HG03097 (cell line): ENCODE data around the gene ROCK2.
"Not testable (repeated sequence)": the region's sequence is repeated elsewhere in the genome, so short reads cannot be mapped to it uniquely, and the experiment has no call there.

Source experiments
- ATAC-seq: cut with Tn5 transposase; IDR thresholded peaks from one replicate; pipeline ENCODE4 v1.9.1; 2021; ENCODE audit not compliant: unreplicated experiment, low FRiP score

The ROCK2 gene

DNA sequence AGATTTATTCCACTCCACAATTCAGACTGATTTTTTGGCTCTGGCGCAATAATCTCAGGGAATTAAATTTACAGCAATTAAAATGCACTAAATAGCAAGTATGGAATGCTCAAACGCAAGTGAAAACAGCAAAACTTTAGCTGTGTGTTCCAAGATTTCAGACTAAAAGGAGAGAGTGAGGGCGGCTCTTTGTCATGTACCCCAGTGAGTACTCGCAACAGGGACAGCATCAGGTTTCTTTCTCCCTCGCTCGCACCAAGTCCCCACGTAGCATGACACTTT lies 1.1 kb downstream of the ROCK2 start:
- ATAC-seq, result no peak

- ATAC-seq, result no peak
Measured at GRCh38 chr2:11342551-11343367, 1.7 kb downstream of the ROCK2 start.

DNA sequence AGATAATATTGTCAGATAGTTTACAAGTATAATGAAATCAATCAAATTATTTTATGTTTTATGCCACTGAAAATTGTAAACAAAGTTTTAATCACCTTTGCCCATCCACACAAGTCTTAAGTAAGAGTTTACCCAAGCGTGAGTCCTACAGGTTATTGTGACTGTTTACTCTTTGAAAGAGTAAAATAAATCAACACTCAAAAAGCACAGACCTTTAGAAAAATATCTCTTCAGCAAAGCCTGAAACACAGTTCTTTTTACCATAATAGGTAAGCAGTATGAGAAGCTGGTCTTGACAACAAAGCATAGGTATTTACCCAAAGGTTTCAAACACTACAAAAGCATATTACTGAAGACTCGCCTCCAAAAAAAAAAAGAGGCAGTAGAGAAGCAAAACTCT lies 3.7 kb downstream of the ROCK2 start:
- no peak for ATAC-seq

GRCh38 chr2:11339508-11340083 lies 4.8 kb downstream of the ROCK2 start:
- no peak for ATAC-seq

- ATAC-seq, result no peak
Measured at GRCh38 chr2:11338580-11338979, 5.9 kb downstream of the ROCK2 start.

DNA sequence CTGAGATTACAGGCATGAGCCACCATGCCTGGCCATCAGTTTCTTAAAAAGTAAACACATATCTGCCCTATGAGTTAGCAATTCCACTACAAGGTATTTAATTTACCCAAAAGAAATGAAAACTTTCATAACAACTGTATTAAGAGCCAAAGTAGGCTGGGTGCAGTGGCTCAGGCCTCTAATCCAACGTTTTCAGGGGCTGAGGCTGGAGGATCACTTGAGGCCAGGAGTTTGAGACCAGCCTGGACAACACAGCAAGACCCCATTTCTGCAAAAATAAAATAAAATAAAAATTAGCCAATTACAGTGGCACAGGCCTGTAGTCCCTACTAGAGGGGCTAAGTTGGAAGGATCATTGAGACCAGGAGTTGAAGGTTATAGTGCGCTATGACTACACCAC lies 6.5 kb downstream of the ROCK2 start:
- no peak for ATAC-seq

DNA sequence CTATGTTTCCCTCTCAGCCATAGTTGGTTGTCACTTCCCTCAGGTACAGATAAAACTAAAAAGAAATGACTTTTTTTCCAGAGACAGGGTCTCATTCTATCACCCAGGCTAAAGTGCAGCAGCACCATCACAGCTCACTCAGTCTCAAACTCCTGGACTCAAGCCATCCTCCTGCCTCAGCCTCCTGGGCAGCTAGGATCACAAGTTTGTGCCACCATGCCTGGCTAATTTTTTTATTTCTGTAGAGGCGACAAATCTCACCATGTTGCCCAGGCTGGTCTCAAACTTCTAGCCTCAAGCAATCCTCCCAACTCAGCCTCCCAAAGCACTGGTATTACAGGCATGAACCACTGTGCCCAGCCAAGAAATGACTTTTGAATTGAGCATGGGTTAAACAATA lies 8.2 kb downstream of the ROCK2 start:
- ATAC-seq, result no peak

DNA sequence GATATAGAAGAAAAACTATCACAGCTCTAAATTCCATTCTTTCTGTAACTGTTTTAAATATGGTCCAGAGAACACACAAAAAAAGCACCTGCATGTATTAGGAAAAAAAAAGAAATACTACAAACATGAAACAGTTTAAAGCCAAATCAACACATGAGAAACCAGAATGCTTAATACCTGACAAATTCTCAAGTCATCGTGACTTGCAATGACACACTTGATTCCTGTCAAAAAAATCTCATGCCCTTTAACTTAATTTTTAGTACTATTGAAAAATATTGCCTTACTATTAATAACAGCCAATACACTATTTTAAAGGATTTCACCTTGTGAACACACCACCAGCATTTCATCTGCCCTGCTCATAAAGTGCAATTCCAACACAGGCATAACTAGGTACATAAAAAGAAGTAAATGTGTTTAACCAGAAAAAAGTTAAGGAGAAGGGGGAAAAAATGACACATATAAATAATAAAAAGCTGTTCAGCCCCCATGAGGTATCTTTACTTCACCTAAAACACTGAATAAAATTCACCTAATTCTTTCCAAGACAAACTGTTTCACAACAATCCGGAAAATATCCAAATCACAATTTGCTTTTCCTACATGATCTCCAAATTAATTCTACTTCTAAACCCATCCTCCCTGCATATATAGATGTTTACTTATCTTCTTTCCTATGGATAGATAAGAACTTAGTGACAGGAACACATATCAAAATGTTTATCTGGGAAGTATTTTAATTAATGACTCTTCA lies 10.8 kb downstream of the ROCK2 start:
- ATAC-seq, result no peak

GRCh38 chr2:11332596-11332995 lies 11.8 kb downstream of the ROCK2 start:
- no peak for ATAC-seq

DNA sequence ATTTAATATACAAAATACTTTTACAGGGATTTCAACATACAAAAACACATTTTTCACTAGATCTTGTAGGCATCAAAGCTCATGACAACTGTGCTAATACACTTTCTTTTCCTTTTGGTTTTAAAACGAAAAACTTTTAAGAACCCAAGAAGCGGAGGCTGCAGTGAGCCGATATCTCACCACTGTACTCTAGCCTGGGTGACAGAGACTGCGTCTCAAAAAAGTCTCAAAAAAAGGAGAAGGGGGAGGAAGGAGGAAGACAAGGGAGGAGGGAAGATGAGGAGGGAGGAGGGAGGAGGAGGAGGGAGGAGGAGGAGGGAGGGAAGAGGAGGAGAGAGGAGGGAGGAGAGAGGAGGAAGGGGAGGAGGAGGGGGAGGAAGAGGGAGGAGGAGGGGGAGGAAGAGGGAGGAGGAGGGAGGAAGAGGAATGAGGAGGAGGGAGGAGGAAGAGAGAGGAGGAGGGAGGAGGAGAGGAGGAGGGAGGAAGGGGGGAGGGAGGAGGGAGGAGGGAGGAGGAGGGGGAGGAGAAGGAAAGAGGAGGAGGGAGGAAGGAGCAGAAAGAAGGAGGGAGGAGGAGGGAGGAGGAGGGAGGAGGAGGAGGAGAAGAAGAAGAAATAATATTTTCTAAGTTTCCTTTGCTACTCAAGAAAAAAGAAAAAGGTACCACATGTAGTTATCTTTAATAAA lies 13.8 kb downstream of the ROCK2 start:
- ATAC-seq, result no peak

- no peak for ATAC-seq
Measured at GRCh38 chr2:11329776-11330175, 14.7 kb downstream of the ROCK2 start.

- ATAC-seq, result not testable (repeated sequence)
Measured at GRCh38 chr2:11328522-11328921, 15.9 kb downstream of the ROCK2 start.

DNA sequence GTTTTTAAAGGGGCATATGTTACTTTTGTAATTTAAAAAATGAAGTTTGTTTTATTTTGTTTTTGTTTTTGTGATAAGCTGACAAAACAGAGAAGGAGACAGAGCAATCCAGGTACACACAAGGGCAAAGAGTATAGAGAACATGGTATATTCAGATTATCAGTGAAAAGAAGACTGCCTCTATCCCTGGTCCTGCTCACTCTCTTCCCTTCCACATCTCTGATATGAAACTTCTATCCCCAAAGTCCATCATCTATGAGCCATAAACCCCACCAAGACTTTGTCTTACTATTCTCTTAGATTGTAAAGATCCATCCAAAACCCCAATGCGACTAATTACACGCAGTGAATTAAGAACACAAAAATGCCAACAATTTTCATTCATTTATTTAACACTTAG lies 16.6 kb downstream of the ROCK2 start:
- no peak for ATAC-seq

GRCh38 chr2:11326677-11327211 lies 17.7 kb downstream of the ROCK2 start:
- ATAC-seq, result no peak

DNA sequence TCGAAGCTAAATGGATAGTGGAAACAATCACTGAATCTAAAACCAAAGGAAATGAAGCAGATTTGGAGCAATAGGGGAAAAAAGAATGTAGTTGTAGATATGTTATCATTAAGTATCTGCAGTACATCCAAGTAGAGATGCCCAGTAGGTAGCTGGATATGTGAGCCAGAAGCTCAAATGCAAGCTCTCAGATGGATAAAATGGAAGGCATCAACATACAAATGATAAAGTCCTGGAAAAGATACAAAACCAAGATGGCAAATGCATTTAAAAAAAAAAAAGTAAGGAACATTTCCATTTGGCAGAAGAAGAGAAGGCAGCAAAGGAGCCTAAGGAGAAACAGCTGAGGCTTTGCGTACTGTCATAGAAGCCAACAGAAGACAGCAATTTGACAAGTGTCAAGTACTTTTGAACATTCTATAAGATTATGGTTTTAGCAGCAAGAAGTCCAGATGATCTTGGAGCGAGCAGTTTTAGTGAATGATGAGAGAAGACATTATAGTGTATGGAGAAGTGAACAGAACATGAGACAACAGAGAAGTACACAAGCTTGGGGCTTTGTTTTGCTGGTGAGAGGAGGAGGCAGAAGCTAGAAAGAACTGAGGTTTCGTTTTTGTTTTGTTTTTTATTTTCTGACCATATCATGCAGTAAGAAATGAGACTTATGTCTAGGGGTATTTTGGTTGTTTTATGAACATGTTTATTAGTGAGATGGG lies 18.3 kb downstream of the ROCK2 start:
- ATAC-seq, result no peak

DNA sequence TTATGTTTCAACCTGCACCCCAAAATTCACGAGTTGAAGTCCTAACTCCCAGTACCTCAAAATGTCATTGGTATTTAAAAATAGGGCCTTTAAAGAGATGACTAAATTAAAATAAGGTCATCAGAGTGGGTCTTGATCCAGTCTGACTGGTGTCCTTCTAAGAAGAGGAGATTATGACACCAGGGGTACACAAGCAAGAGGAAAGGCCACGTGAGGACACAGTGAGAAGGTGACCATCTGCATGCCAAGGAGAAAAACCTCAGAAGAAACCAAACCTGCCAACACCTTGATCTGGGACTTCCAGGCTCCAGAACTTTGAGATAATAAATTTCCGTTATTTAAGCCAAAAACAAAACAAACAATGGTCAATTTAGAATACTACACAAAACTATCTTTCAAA lies 22.6 kb downstream of the ROCK2 start:
- ATAC-seq, result no peak

DNA sequence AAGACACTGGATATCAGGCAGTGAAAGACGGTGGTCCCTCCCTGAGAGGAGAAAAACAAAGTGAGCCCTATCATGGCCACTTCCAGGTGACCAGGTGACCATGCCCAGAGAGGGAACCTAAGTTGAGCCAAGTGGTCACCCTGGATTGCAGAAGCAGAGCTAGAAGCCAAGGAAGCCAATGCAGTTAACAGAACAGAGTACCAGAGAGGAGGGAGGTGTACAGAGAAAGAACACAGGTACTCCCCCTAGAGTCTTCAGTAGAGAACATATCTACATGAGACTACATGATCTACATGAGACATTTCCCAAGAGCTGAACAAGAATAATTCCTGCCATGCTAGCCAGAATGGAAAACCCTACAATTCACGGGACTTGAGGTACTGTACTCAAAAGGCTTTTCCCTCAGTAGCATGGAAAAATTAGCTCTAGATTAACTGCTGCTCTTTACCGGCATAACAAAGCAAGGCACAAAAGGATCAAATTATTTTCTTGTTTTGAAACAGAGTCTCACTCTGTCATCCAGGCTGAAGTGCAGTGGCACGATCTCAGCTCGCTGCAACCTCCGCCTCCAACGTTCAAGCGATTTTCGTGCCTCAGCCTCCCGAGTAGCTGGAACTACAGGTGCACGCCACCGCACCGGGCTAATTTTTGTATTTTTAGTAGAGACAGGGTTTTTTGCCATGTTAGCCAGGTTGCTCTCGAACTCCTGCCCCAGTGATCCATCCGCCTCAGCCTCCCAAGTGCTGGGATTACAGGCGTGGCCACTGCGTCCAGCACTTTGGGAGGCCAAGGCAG lies 23.5 kb downstream of the ROCK2 start:
- ATAC-seq, result no peak

GRCh38 chr2:11319939-11320338 lies 24.5 kb downstream of the ROCK2 start:
- no peak for ATAC-seq

- no peak for ATAC-seq
Measured at GRCh38 chr2:11315074-11315705, 29.2 kb downstream of the ROCK2 start.
